NB4 (cell line): ENCODE data around the gene SCRN2.

Experiments used
- POLR2A ChIP-seq: IDR thresholded peaks from 2 replicates; pipeline ENCODE4 v1.6.1; 2011; ENCODE audit warnings: mild to moderate bottlenecking; ENCODE audit not compliant: insufficient read length; ENCODE audit errors: extremely low read depth
- TF ChIP-seq, protein P1 (sequence below): IDR thresholded peaks from one replicate; pipeline ENCODE4 v1.5.1; 2012; ENCODE audit warnings: low read depth, low read length
- TF ChIP-seq, protein P2 (sequence below): IDR thresholded peaks from 2 replicates; pipeline ENCODE4 v1.6.1; 2011; ENCODE audit warnings: low read depth, low read length

- TF ChIP-seq, protein P1, sequence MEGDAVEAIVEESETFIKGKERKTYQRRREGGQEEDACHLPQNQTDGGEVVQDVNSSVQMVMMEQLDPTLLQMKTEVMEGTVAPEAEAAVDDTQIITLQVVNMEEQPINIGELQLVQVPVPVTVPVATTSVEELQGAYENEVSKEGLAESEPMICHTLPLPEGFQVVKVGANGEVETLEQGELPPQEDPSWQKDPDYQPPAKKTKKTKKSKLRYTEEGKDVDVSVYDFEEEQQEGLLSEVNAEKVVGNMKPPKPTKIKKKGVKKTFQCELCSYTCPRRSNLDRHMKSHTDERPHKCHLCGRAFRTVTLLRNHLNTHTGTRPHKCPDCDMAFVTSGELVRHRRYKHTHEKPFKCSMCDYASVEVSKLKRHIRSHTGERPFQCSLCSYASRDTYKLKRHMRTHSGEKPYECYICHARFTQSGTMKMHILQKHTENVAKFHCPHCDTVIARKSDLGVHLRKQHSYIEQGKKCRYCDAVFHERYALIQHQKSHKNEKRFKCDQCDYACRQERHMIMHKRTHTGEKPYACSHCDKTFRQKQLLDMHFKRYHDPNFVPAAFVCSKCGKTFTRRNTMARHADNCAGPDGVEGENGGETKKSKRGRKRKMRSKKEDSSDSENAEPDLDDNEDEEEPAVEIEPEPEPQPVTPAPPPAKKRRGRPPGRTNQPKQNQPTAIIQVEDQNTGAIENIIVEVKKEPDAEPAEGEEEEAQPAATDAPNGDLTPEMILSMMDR, result no peak
- TF ChIP-seq POLR2A, result no peak
- TF ChIP-seq, protein P2, sequence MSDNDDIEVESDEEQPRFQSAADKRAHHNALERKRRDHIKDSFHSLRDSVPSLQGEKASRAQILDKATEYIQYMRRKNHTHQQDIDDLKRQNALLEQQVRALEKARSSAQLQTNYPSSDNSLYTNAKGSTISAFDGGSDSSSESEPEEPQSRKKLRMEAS, result no peak
These were observed 30.0 kb upstream of the SCRN2 start for GRCh38 chr17:47871048-47871447.
